Muscle layer of duodenum (tissue), 2 donors: ENCODE data around the gene PTPRA.
A peak's percentile ranks its signal among the peaks of the same experiment; 100 is the strongest.
"Not testable (repeated sequence)": the region's sequence is repeated elsewhere in the genome, so short reads cannot be mapped to it uniquely, and the experiment has no call there.

Experiments
- H3K27ac ChIP-seq: one replicate; pipeline ENCODE4 v1.7.0; 2013; ENCODE audit warnings: mild to moderate bottlenecking, low read length
- H3K27me3 ChIP-seq: one replicate; pipeline ENCODE4 v1.7.0; 2013; ENCODE audit warnings: low read depth, mild to moderate bottlenecking, control low read depth, low read length
- H3K36me3 ChIP-seq, 2 donors: one replicate each; pipeline ENCODE4 v1.7.0; 2013; ENCODE audit warnings: low read length in 2 of 2, control low read depth in 1 of 2, mild to moderate bottlenecking in 1 of 2; ENCODE audit not compliant: insufficient read depth in 2 of 2, control insufficient read depth in 1 of 2
- H3K4me1 ChIP-seq, 2 donors: one replicate each; pipeline ENCODE4 v1.7.0; 2013; ENCODE audit warnings: low read length in 2 of 2, mild to moderate bottlenecking in 2 of 2, control low read depth in 1 of 2, moderate library complexity in 1 of 2; ENCODE audit not compliant: insufficient read depth in 2 of 2, control insufficient read depth in 1 of 2
- H3K4me3 ChIP-seq, 2 donors: one replicate each; pipeline ENCODE4 v1.7.0; 2013; ENCODE audit warnings: low read length in 2 of 2, low read depth in 1 of 2, mild to moderate bottlenecking in 1 of 2
- H3K9me3 ChIP-seq, 2 donors: one replicate each; pipeline ENCODE4 v1.7.0; 2013; ENCODE audit warnings: low read length in 2 of 2, control low read depth in 1 of 2, mild to moderate bottlenecking in 1 of 2; ENCODE audit not compliant: control insufficient read depth in 1 of 2
- donor health status: healthy.

Gene PTPRA

GRCh38 chr20:3046677-3047462 is 173.6 kb downstream of the PTPRA start:
- H3K4me3 ChIP-seq, result peak overlapping the region; percentile 75 to 84
- H3K4me1 ChIP-seq, result peaks cover 0 to 16% of the 10 kb centered on the region in 2 donors
- peaks cover 21 to 24% of the 10 kb centered on the region in 2 donors for H3K36me3 ChIP-seq
- H3K9me3 ChIP-seq, result no peaks in the 10 kb centered on the region
- H3K27ac ChIP-seq, result no peak overlapping the region
- no peaks in the 10 kb centered on the region for H3K27me3 ChIP-seq

- Histone ChIP-seq H3K27me3 (no peaks in the 10 kb centered on the region), H3K36me3 (peaks cover 21 to 24% of the 10 kb centered on the region in 2 donors), H3K9me3 (no peaks in the 10 kb centered on the region), H3K4me1 (peaks cover 0 to 16% of the 10 kb centered on the region in 2 donors), H3K4me3 (no peak overlapping the region), H3K27ac (no peak overlapping the region)
Measured at GRCh38 chr20:3047486-3048419, 174.5 kb downstream of the PTPRA start.

DNA sequence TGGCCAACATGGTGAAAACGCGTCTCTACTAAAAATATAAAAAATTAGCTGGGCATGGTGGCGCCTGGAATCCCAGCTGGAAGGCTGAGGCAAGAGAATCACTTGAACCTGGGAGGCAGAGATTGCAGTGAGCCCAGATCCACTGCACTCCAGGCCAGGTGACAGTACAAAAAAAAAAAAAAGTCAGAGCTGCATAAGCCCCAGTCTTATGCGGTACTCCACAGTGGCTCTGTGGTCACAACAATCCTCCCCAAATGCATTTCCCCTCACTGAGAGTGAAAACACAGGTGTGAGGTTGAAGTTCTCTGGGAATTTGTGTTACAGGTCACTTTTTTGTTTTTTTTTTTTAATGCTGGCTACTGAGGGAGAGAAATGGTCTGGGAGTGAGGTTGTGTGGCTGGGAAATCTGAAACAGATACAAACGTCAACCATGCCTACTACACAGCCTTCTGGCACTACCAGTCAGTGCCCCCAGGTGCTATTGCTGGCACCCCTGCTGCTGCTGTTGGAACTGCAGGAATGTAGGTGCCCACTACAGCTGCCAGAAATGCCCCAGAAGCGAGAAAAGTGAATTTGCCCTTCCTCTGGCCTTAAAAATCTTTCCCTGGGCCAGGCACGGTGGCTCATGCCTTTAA is 178.2 kb downstream of the PTPRA start:
- H3K4me1 ChIP-seq, result peaks cover 0 to 12% of the 10 kb centered on the region in 2 donors
- H3K36me3 ChIP-seq, result peaks cover 21 to 24% of the 10 kb centered on the region in 2 donors

GRCh38 chr20:3059489-3059888 is 186.2 kb downstream of the PTPRA start:
- H3K36me3 ChIP-seq, result no peaks in the 10 kb centered on the region
- H3K4me3 ChIP-seq, result no peak overlapping the region
- no peak overlapping the region for H3K27ac ChIP-seq
- H3K27me3 ChIP-seq, result no peaks in the 10 kb centered on the region
- H3K9me3 ChIP-seq, result no peaks in the 10 kb centered on the region
- no peaks in the 10 kb centered on the region for H3K4me1 ChIP-seq

More for the DNA sequence above, 178.2 kb downstream of the PTPRA start:
- Histone ChIP-seq H3K9me3 (no peaks in the 10 kb centered on the region), H3K4me3 (no peak overlapping the region), H3K27me3 (no peaks in the 10 kb centered on the region), H3K27ac (no peak overlapping the region)

DNA sequence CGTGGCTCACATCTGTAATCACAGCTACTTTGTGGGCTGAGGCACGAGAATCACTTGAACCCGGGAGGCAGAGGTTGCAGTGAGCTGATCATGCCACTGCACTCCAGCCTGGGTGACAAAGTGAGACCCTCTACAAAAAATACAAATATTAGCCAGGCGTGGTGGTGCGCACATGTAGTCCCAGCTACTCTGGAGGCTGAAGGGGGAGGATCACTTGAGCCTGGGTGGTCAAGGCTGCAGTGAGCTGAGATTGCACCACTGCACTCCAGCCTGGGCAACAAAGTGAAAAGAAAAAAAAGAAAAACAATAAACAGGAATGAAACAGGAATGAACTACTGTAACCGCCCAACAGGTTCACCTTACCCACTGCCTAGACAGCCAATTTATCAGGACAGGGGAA is 190.8 kb downstream of the PTPRA start:
- not testable (repeated sequence) for H3K27me3 ChIP-seq, H3K36me3 ChIP-seq, H3K9me3 ChIP-seq, H3K4me1 ChIP-seq, H3K27ac ChIP-seq, H3K4me3 ChIP-seq

GRCh38 chr20:3067139-3068014 is 194.1 kb downstream of the PTPRA start:
- no peaks in the 10 kb centered on the region for H3K36me3 ChIP-seq
- no peaks in the 10 kb centered on the region for H3K27me3 ChIP-seq
- no peaks in the 10 kb centered on the region for H3K9me3 ChIP-seq
- H3K27ac ChIP-seq, result no peak overlapping the region
- H3K4me1 ChIP-seq, result peaks cover 0 to 5% of the 10 kb centered on the region in 2 donors
- H3K4me3 ChIP-seq, result no peak overlapping the region

DNA sequence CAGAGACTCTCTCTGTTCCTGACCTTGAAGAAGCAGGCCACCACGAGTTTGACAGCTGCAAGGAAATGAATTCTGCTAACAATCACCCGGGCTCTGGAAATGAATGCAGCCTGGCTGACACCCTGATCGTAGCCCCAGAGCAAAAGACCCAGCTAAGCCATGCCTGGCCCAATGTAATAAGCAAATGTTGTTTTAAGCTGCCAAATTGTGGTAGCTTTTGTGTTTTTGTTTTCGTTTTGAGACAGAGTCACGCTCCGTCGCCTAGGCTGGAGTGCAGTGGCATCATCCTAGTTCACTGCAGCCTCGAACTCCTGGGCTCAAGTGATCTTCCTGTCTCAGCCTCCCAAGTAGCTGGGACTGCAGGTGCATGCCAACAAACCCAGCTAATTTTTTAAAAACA is 194.8 kb downstream of the PTPRA start:
- H3K27me3 ChIP-seq, result no peaks in the 10 kb centered on the region
- no peaks in the 10 kb centered on the region for H3K36me3 ChIP-seq
- H3K9me3 ChIP-seq, result no peaks in the 10 kb centered on the region
- H3K4me3 ChIP-seq, result no peak overlapping the region
- H3K4me1 ChIP-seq, result peaks cover 0 to 10% of the 10 kb centered on the region in 2 donors
- no peak overlapping the region for H3K27ac ChIP-seq

- no peaks in the 10 kb centered on the region for H3K9me3 ChIP-seq
- no peak overlapping the region for H3K27ac ChIP-seq
- no peak overlapping the region for H3K4me3 ChIP-seq
- no peaks in the 10 kb centered on the region for H3K36me3 ChIP-seq
- peaks cover 0 to 10% of the 10 kb centered on the region in 2 donors for H3K4me1 ChIP-seq
- no peaks in the 10 kb centered on the region for H3K27me3 ChIP-seq
Measured at GRCh38 chr20:3068986-3069900, 196.0 kb downstream of the PTPRA start.

- peaks cover 0 to 10% of the 10 kb centered on the region in 2 donors for H3K4me1 ChIP-seq
- no peaks in the 10 kb centered on the region for H3K9me3 ChIP-seq
- H3K27me3 ChIP-seq, result no peaks in the 10 kb centered on the region
- no peaks in the 10 kb centered on the region for H3K36me3 ChIP-seq
- no peak overlapping the region for H3K4me3 ChIP-seq
- no peak overlapping the region for H3K27ac ChIP-seq
Measured at GRCh38 chr20:3070725-3071124, 197.4 kb downstream of the PTPRA start.

- H3K27me3 ChIP-seq, result no peaks in the 10 kb centered on the region
Measured at GRCh38 chr20:3071266-3071609, 198.0 kb downstream of the PTPRA start.

More at GRCh38 chr20:3071266-3071609, 198.0 kb downstream of the PTPRA start:
- Histone ChIP-seq H3K36me3 (no peaks in the 10 kb centered on the region), H3K4me3 (peak overlapping the region in 1 of 2 donors; percentile 64), H3K4me1 (peaks cover 0 to 10% of the 10 kb centered on the region in 2 donors), H3K9me3 (no peaks in the 10 kb centered on the region), H3K27ac (no peak overlapping the region)
